ENCODE results near the gene PAXX. TPM values are rescaled to one million over a fixed set of nuclear protein-coding genes. Genes with fewer than 3 reads are reported as not detected.

The PAXX gene
- total RNA-seq, 1 donor = 16.6 TPM

- peaks cover 6% of the 10 kb centered on the region for H4K20me1 ChIP-seq (ENCODE audit: insufficient read depth, low read length)
Measured at GRCh38 chr9:137019891-137020683, 27.9 kb downstream of the PAXX start.

DNA sequence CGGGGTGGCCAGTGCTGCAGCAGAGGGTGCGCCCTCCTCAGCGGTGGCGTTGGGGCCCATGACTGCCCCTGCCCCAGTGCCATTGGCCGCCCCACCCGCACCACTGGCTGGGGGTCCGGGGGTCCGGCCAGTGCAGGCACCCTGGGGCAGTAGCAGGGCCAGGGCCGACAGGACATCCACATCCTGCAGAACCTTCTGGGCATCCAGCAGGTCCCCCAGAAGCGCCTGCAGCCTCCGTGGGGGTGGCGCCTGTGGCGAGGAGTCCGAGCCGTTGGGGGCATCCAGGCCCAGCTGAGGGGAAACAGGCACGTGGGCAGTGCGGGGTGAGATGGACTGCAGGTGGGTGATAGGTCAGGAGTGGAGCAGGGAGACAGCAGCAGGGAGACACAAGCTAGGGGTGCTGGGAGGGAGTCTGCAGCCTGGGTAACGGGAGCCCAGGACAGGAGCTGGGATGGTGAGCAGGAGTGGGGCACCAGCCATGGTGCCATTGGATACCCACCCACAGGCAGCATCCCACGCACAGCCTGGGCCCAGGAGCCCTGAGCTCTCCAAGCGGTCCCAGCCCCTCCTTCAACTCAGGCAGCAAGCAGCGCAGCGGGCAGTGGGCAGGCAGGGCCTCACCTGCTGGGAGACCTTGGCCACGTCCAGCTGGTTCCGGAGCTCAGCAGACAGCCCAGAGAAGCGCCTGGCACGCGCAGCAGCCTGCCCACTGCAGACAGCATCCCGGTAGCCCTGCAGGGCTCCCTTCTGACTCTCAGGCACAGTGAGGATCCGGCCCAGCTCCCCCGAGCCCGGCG lies 28.7 kb downstream of the PAXX start:
- Histone ChIP-seq H3K27ac (ENCODE audit: low read depth, low read length) (no peak overlapping the region), H3K9me3 (ENCODE audit: low read depth, low read length) (no peaks in the 10 kb centered on the region), H3K4me2 (ENCODE audit: insufficient read depth, low read length) (no peak overlapping the region), H3K79me2 (ENCODE audit: insufficient read depth, low read length) (no peaks in the 10 kb centered on the region), H2AFZ (ENCODE audit: low read length) (no peak overlapping the region), H3K4me1 (ENCODE audit: insufficient read depth, low read length) (no peaks in the 10 kb centered on the region), H4K20me1 (ENCODE audit: insufficient read depth, low read length) (peaks cover 9% of the 10 kb centered on the region), H3K4me3 (ENCODE audit: insufficient read depth, low read length) (no peak overlapping the region), H3K27me3 (ENCODE audit: insufficient read depth, low read length) (no peaks in the 10 kb centered on the region), H3K36me3 (ENCODE audit: insufficient read depth, low read length) (no peaks in the 10 kb centered on the region)
- no peak for DNase-seq (ENCODE audit: insufficient read length, low spot score, missing footprints)
- TF ChIP-seq, protein P1, sequence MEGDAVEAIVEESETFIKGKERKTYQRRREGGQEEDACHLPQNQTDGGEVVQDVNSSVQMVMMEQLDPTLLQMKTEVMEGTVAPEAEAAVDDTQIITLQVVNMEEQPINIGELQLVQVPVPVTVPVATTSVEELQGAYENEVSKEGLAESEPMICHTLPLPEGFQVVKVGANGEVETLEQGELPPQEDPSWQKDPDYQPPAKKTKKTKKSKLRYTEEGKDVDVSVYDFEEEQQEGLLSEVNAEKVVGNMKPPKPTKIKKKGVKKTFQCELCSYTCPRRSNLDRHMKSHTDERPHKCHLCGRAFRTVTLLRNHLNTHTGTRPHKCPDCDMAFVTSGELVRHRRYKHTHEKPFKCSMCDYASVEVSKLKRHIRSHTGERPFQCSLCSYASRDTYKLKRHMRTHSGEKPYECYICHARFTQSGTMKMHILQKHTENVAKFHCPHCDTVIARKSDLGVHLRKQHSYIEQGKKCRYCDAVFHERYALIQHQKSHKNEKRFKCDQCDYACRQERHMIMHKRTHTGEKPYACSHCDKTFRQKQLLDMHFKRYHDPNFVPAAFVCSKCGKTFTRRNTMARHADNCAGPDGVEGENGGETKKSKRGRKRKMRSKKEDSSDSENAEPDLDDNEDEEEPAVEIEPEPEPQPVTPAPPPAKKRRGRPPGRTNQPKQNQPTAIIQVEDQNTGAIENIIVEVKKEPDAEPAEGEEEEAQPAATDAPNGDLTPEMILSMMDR (IDR thresholded peaks at IDR 0.05; ENCODE audit: extremely low read depth, low read depth, low read length) = no peak

More at GRCh38 chr9:137019891-137020683, 27.9 kb downstream of the PAXX start:
- TF ChIP-seq, protein P1 (IDR thresholded peaks at IDR 0.05; ENCODE audit: extremely low read depth, low read depth, low read length) = no peak
- Histone ChIP-seq H3K4me1 (ENCODE audit: insufficient read depth, low read length) (no peaks in the 10 kb centered on the region), H2AFZ (ENCODE audit: low read length) (no peak overlapping the region), H3K9me3 (ENCODE audit: low read depth, low read length) (no peaks in the 10 kb centered on the region), H3K79me2 (ENCODE audit: insufficient read depth, low read length) (no peaks in the 10 kb centered on the region), H3K27me3 (ENCODE audit: insufficient read depth, low read length) (no peaks in the 10 kb centered on the region), H3K4me2 (ENCODE audit: insufficient read depth, low read length) (no peak overlapping the region), H3K27ac (ENCODE audit: low read depth, low read length) (no peak overlapping the region), H3K36me3 (ENCODE audit: insufficient read depth, low read length) (no peaks in the 10 kb centered on the region), H3K4me3 (ENCODE audit: insufficient read depth, low read length) (no peak overlapping the region)
- DNase-seq (ENCODE audit: insufficient read length, low spot score, missing footprints) = no peak

GRCh38 chr9:137021568-137021978 lies 29.4 kb downstream of the PAXX start:
- Histone ChIP-seq H2AFZ (ENCODE audit: low read length) (no peak overlapping the region), H3K27me3 (ENCODE audit: insufficient read depth, low read length) (no peaks in the 10 kb centered on the region), H3K36me3 (ENCODE audit: insufficient read depth, low read length) (no peaks in the 10 kb centered on the region), H3K27ac (ENCODE audit: low read depth, low read length) (no peak overlapping the region), H3K4me3 (ENCODE audit: insufficient read depth, low read length) (no peak overlapping the region), H3K9me3 (ENCODE audit: low read depth, low read length) (no peaks in the 10 kb centered on the region), H4K20me1 (ENCODE audit: insufficient read depth, low read length) (peaks cover 11% of the 10 kb centered on the region), H3K4me1 (ENCODE audit: insufficient read depth, low read length) (no peaks in the 10 kb centered on the region), H3K79me2 (ENCODE audit: insufficient read depth, low read length) (no peaks in the 10 kb centered on the region), H3K4me2 (ENCODE audit: insufficient read depth, low read length) (no peak overlapping the region)
- TF ChIP-seq, protein P1 (IDR thresholded peaks at IDR 0.05; ENCODE audit: extremely low read depth, low read depth, low read length) = no peak
- no peak for DNase-seq (ENCODE audit: insufficient read length, low spot score, missing footprints)

Data from osteoblast (primary cell).